Measurements from ENCODE around the gene ADAMTS12.

ADAMTS12 gene

DNA sequence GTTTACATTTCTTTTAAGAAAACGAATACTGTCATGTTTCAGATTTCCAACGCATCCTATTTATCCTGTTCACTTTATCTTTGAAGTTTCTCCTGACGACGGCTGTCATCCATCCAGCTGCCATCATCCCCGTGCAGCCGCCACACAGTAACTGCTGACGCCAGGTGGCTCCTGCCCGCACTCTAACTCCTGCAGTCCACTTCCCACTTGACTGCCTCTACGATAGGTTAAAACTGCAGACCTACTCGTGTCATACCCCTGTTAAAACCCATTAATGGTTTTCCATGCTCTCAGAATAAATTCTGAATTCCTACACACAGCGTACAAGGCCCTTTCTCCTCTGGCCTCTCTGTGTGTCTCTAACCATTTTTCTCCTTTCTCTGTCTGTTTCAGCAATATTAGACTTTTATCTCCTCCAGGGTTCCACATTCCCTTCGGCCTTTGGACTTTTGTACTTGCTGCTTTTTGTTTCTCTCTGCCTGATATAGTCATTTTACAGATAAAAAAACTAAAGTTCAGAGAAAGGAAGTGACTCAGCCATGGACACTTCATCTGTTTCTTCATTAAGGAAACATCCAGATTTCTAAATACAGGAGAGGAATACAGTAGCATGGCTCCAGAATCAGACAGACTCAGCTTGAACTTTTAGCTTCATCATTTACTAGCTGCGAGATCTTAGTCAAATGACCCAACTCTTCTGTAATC is 84.9 kb downstream of the ADAMTS12 start:
- no peak for DNase-seq (ENCODE audit: low read depth)

DNA sequence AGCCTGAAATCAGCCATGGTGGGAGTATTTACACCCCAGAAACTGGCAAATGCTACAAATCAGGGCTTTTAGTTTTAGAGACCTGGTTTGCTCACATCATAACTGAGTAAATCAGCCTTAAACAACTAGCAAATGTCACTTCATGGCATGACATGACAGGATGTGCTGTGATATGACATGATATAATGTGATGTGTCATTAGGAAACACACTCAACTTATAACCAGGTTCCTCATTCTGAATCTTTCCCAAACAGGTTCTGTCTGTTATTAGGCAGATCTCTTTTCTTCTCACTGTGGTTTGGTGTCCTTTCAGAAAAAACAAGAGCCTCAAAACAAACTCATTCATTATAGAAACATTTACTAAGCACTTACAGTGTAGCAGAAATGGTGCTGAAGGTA is 90.5 kb downstream of the ADAMTS12 start:
- no peak for DNase-seq (ENCODE audit: low read depth)

DNA sequence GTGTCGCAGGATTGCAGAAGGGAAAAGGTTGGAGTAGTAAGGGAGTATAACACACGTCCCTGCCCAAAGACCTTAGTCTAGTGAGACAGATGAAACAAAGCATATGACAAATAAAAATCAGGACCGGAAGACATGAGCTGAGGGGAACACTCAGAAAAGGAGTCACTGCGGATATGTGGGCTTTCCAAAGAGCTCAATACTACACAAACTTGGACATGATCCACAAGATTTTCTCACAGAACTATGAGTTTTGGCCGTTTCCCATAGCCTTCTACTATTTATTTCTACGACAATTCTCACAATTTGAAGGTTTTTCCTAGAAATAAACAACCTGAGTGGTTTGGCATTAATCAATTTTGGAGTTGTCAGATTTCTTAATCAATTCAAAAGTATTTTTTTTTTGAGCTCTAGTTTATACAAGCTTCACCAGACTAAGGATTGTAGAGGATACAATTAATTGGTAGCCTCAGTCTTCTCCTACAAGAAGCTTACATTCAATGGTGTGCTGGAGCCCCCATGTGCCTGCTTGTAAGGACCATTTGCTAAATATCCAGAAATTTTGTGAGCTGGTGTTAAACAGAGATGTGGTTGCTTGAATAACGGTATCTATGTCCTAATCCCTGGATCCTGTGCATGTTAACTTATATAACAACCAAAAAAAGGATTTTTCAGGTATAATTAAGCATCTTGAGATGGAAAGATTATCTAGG is 91.4 kb downstream of the ADAMTS12 start:
- DNase-seq (ENCODE audit: low read depth), result no peak

DNA sequence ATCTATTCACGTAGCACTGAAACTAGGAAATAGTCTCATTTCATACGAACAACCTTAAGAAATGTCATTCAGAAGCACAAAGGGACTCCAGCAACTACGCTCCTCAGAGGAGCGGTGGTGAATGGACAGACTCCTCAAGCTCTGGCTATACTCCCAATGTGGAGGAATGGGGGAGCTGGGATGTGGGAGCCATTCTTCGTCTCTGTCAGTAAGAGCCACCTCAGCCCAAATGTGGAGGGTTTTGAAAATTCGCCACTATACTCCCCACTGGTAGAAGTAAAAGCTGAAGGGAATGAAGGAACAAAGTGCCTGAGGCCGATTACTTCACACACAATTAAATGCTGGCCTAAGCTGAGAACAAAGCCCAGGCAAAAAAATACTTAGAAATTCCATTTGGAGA is 96.3 kb downstream of the ADAMTS12 start:
- no peak for DNase-seq (ENCODE audit: low read depth)

DNA sequence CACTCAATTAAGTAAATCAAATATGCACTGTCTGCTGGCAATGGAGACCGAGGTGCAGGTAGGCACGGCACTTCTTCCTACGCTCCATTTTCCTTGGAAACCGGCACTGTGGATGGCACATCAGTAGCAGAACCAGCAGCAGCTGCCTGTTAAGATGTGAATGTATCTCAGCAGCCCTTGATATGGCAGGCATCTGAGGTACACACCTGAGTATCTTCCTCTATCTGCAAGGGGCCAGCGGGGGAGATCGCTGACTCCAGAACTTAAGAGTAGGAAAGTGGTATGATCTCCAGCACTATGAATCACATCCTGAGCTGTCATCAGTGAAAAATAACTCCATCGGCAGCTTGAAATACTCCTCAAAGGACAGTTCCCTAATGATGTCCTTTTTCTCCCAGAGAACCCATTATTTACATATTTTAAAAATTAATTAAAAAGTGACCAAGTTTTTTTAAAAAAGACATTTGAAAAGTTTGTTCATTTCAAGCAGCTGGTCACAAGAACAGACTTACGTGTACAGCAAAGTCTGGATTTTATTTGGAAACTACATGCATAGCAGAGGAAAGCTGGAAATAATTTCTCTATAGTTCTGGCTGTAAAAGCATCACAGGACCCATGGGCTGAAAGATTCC is 97.1 kb downstream of the ADAMTS12 start:
- DNase-seq (ENCODE audit: low read depth), result no peak

DNA sequence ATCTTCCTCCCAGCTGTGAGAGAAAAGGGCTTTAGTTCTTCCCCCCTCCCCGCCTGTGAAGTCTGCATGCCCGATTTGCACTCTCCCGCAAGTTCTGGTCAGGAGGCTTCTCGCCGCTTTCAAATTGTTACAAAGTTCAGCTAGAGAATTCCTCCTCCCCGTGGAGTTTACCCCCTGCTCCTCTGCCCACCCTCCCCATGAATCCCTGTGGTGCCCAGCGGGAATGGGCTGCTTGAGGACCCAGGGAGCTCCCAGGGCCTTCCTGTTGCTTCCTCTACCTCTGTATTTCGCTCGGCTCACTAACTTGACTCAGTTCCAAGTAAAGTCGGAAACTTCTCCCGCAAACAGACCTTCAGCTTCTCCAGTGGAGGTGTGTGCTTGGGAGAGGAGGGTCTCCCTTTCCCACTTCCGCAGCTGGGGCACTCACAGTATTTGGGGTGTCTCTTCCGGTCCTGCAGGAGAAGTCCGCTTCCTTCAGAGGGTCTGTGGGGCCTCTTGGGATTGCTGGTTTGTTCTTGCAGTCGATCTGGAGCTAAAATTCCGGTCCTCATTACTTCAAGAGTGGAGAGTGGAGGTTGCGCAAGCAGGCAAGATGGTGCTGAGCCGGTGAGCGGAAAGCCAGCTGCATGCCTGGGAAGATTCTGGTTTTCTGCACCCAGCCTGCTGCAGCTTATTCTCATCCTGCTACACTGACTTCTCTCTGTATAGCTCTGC is 97.8 kb downstream of the ADAMTS12 start:
- no peak for DNase-seq (ENCODE audit: low read depth)

DNA sequence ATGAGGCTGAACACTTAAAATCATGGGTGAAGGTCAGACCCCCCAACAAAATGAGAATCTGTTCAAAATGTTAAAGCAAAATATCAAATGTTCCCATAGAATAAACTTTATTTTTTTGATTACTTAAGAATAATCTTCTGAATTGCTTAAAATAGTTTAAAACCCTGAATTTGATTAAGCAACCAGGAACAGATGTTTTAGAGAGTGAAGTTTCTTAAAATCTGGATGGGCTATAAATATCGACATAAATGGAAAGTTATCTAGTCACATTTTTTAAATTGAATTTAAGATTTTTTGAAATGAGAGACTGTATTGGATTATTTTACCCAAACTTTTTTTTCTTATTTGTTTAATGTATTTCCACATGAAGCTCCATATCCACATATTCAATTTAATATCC is 98.5 kb downstream of the ADAMTS12 start:
- no peak for DNase-seq (ENCODE audit: low read depth)

DNA sequence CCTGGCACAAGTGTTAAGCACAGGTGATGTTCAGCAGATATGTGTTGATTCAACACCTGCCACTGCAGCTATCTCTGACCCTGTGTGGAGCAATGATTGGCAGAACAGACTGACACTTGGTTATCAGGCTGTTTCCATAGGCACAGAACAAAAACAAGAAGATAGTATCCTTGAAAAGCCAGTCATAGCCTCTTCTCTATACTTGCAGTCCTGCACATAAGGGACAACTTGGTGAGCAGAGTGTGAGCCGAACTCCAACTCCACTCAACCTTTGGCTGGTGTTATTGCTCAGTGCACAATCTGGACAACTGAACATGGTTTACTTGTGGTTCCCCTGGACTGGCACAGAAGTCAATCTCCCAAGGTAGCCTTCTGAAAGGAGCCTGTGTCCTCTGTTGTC is 99.2 kb downstream of the ADAMTS12 start:
- no peak for DNase-seq (ENCODE audit: low read depth)

DNA sequence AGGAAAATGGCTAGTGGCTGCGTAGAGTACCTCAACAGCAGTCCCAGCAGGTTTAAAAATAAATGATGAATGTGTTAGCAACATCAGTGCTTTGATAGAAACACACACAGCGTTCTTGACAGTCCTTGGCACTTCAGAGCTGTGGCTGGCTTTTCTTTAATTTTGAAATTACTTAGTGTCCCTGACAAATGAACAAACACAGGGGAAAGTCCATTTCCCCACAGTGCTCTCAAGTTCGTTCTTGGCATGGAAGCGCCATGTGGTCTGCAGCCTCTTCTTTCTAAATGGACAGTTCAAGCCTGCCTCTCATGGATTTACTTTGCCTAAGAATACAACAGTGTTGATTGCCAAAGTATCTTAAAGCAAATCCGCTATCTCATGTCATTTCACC is 102.2 kb downstream of the ADAMTS12 start:
- no peak for DNase-seq (ENCODE audit: low read depth)

DNA sequence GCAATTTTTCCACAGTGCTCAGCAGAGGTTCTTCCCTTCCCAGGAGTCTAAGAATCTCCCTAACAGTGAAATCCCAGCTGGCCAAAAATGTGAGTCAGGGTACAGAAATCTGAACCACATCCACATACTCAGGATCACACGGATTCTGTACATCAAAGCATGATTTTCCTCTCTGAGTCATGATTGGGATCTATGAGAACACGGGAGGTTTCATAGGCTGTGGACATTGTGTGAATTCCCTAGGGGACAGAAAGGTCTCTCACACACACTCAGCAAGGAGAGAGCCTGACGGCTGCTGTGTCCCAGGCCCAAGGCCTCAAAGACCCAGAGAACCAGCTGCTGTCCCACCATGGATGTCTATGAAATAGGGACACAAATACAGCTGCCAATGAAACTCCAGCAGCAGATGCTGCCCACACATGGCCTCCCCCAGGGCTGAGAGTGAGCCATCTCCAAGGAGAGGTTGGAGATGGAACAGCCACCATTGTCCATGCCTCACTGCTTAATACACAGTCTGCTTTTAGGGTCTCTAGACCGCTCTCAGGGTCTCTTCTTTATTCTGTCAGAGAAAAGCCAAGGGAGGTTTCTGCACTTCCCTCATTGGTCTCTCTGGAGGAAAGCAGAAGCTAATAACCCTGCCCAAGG is 102.7 kb downstream of the ADAMTS12 start:
- no peak for DNase-seq (ENCODE audit: low read depth)

DNA sequence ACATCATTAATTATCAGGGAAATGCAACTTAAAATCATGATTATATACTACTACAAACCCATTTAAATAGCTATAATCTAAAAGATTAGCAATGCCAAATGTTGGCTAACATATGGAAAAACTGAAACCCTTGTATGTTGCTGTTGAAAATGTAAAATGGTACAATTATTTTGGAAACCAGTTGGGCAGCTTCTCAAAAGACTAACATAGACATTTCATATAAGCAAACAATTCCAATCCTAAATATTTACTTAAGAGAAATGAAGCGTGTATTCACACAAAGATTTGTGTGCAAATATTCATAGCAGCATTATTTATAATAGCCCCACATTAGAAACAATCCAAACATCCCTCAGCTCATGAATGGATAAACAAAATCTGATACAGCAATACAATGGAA is 106.2 kb downstream of the ADAMTS12 start:
- DNase-seq (ENCODE audit: low read depth), result no peak

DNA sequence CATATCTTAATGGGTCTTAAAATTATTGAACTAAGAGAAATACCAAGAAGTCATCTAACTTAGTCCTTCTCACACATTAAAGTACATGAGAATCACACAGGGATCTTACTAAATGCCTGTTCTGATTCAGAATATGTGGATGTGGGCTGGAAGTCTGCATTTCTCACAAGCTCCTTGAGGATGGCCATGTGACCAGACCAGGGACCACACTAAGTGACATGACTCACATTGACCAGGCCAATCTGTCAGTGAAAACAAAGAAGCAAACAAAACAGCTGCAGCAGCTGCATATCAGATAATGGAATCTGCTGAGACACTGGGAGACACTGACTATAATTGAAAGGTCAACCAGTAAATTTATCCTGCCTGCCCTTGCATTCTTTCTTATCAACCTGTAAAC is 110.5 kb downstream of the ADAMTS12 start:
- no peak for DNase-seq (ENCODE audit: low read depth)

DNA sequence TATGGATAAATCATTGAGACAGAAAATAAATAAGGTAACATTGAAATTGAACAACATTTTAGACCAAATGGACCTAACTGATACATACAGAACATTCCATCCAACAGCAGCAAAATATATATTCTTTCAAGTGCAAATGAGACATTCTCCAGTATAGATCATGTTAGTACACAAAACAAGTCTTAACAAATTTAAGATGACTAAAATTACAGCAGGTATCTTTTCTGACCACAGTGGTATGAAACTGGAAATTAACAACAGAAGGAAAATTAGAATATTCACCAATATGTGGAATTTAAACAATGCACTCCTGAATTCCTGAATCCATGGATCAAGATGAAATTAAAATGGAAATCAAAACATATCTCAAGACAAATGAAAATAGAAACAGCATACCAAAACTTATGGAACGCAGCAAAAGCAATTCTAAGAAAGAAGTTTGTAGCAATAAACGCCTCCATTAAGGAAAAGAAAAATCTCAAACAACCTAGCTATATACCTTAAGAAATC is 115.6 kb downstream of the ADAMTS12 start:
- no peak for DNase-seq (ENCODE audit: low read depth)

DNA sequence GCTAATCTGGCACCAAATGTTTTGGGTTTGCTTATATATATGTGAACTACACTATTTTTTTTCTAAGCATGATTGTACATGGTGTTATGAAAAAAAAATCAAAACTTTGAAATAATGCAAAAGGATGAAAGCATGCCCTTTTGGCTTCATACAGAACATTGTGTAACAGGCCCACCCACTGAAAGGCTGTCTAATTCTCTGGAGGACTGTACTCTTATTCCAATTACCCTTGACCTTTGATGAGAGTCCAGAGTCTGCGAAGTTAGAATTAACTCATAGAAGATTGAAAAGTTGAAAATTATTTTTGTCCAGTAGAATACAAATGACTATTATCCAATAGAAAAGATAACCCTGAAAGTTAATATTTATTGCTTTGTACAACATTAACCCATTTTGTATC is 117.4 kb downstream of the ADAMTS12 start:
- no peak for DNase-seq (ENCODE audit: low read depth)

DNA sequence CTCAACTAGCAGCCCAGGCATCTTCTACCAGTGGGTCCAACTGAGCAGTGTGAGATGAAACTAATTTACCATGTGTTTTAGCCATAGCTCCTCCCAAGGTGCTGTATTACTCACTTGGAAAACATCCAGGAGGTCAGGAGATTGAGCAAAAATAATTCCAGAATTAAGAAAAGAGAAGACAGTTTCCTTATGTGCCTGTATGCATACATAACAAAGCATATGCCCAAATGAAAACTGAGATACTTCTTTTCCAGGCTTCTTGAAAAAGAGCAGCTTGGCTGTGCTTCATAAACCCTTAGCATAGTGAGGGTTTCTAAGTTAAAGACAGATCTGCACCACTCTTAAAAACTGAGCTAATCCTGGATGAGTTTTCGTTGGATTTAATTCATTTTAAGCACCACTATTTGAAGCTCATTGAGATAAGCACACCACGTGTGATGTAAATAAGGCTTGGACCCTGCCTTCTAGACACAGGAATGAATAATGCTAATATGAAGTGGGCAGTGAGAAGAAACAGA is 119.4 kb downstream of the ADAMTS12 start:
- no peak for DNase-seq (ENCODE audit: low read depth)

DNA sequence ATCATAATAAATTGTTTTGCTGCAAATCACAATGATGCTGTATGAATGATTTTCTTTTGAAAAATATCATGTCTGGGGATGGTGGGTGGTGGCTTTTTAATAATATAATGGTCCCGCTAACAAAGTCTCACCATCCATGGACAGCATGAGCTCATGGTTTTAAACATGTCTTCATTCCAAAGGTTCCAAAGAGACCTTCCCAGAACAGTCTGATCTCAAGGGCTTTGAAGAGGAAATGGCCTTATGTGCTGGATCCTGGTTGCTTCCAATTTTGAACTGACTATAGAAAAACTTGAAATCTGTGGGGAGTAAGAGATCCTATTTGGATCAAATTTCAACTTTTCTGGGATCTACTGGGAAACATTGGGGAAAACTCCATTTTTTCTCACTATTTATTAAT is 121.8 kb downstream of the ADAMTS12 start:
- no peak for DNase-seq (ENCODE audit: low read depth)

DNA sequence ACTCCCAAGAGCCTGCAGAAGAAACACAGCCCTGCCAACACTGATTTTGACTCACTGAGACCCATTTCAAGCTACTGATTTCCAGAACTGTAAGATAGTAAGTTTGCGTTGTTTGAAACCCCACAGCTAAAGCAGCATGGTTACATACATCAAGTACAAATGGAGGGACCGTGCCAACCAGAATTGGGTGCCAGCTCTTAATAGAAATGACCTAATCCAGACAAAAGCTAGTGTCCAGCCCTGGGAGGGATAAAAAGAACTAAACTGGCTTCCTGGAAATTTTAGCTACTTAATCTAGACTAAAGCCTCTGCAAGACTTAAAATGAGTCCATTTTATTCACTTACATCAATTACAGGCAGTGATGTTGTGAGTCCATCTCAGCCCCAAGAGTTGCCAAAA is 122.6 kb downstream of the ADAMTS12 start:
- no peak for DNase-seq (ENCODE audit: low read depth)

DNA sequence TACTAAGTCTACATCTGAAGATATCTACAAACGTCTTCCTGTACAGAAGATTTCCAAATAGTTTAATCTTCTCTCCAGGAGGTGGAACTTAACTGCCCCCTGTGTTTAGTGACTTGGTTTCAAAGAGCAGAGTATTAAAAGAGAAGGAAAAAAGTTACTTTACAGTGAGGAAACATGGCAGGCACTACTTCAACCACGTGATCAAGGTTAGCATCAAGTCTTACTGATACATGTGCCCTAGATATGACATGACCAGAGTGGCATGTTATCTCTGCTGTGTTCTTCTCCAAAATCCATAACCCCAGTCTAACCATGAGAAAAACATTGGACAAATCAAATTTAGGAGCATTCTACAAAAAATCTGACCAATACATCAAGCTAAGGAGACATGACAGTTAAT is 125.8 kb downstream of the ADAMTS12 start:
- DNase-seq (ENCODE audit: low read depth), result no peak

DNA sequence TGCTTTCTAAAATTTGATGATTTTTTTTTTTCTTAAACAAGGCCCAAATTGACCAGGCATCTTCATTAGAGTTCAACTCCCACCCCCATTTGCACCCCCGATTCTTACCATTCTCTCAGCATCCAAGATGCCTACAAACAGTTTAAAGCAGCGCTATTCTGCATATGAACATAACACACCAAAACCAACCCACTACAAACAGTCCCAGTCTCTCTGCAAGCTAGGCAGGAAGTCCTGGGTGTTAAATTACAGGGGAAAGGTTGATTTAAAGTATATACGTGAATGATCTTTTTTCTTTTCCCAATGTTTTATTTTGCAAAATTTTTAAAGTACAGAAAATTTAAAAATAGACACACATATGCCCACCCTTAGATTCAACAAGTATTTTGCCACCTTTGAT is 127.0 kb downstream of the ADAMTS12 start:
- DNase-seq (ENCODE audit: low read depth), result no peak

DNA sequence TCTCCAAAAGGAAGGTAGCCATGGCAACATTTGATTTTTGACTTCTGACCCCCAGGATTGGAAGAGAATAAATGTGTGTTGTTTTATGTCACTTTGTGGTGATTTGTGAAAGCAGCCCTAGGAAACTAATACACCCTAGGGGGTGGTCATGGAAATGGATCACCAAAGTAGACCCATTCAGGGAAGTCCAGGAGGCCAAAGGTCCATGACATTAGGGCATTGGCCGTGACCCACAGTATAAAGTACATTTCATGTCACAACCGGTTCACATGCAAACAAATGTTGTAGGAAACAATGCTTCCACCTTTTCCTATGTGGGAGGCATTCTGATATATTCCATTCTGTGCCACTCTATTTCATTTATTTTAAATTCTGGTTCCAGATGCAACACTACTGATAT is 128.4 kb downstream of the ADAMTS12 start:
- DNase-seq (ENCODE audit: low read depth), result no peak

DNA sequence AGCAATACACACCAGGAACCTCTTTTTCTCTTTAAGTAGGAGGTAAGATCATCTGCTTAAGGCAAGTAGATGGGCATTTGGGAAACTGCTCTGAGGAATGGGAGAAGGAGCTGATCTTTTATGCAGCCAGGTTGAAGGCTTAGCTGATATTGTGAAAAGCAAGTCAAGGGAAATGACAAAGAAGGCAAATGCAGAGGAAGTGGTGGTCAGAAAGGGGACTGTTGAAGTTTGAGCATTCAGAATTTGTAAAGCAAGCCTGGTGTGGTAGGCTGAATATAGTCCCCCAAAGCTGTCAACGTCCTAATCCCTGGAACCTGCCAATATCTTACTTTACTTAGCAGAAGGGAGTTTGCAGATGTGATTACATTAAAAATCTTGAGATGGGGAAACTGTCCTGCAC is 128.9 kb downstream of the ADAMTS12 start:
- no peak for DNase-seq (ENCODE audit: low read depth)

DNA sequence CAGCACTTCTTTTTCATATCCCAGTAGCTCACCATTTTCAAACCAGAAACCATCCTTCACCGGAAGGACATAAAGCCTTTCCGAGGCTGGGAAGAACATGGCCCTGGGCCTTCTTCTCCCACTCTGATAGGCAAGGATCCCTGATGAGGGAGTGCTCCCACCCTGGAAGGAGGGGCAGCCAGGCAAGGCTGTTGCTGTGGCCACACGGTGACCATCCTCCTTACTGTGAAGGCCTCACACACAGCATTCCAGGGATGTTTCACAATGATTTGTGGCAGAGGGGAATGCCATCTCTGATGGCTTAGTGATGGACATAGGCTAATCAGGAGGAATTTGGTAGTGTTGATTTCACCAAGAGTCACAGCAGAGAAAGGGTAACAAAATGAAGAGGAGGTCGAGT is 130.7 kb downstream of the ADAMTS12 start:
- DNase-seq (ENCODE audit: low read depth), result no peak
